Colonic mucosa (tissue), 4 donors: ENCODE measurements around the gene PPP1R1C. TPM values are rescaled to one million over a fixed set of nuclear protein-coding genes. Genes with fewer than 3 reads are reported as not detected.

Source experiments
- DNase-seq: peaks from one replicate; pipeline ENCODE4 v3.0.0-alpha.2; 2020
- H3K27ac ChIP-seq: fragments of 200-600 bp; one replicate; pipeline ENCODE4 v1.8.0; 2021
- H3K27me3 ChIP-seq: fragments of 200-600 bp; one replicate; pipeline ENCODE4 v1.8.0; 2021
- H3K36me3 ChIP-seq: fragments of 200-600 bp; one replicate; pipeline ENCODE4 v1.8.0; 2021
- H3K4me1 ChIP-seq: fragments of 200-600 bp; one replicate; pipeline ENCODE4 v1.8.0; 2021; ENCODE audit warnings: mild to moderate bottlenecking
- H3K4me3 ChIP-seq: fragments of 200-600 bp; one replicate; pipeline ENCODE4 v1.8.0; 2021
- H3K9ac ChIP-seq, 2 donors: one replicate each; pipeline ENCODE4 v1.7.0; 2013; ENCODE audit warnings: control low read depth in 2 of 2, low read depth in 2 of 2, low read length in 2 of 2
- H3K9me3 ChIP-seq: fragments of 200-600 bp; one replicate; pipeline ENCODE4 v1.8.0; 2021
- CTCF ChIP-seq: fragments of 200-600 bp; IDR thresholded peaks from one replicate; pipeline ENCODE4 v1.8.0; 2022; ENCODE audit warnings: antibody characterized with exemption, mild to moderate bottlenecking
- intact Hi-C: fragments of 100-400 bp; cut with DNase I; formaldehyde crosslinking; loops from one replicate; pipeline ENCODE4 v1.14.1; 2022
- total RNA-seq, 2 donors: library from RNA; stranded (reverse); fragmentation: NEBNext Ultra II Directional in 1 of 2; extraction: Animal tissue kit (Norgen Biotek cat#: 25700) in 1 of 2; gene quantifications; one replicate each; pipeline ENCODE4 v1.2.1, GENCODE V29; 2021
- donor health status: healthy.
- donor health status: DM: no; HTN: no; CAD: no.
- donor health status: DM: no; HTN: no; CAD: no.

Gene PPP1R1C
- total RNA-seq, 2 donors from 2014 or later = not detected

DNA sequence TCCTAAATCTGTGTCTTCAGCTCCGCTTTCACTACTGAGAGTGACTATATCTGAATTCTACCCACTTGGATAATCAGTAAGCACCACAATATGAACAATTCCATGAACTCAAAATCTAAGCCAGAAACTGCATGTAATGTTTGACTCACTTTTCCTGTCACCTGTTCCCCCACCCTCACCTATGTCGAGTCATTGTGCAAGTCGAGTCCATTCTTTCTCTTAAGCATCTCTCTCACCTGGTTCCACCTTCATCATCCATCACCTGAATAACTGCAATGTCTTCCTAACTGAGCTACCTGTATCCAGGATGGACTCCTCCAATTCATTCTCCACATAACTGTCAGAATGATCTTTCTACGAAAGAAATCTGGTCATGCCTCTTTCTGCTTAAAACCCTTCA, 58.2 kb downstream of the PPP1R1C start:
- Histone ChIP-seq H3K27ac (no peak overlapping the region), H3K4me3 (no peak overlapping the region), H3K4me1 (no peaks in the 10 kb centered on the region), H3K9ac (no peak overlapping the region), H3K36me3 (no peaks in the 10 kb centered on the region), H3K9me3 (no peaks in the 10 kb centered on the region), H3K27me3 (no peaks in the 10 kb centered on the region)
- intact Hi-C loops = no loop called here
- no peak for DNase-seq
- no peak for TF ChIP-seq CTCF

GRCh38 chr2:182047544-182047943, 61.9 kb downstream of the PPP1R1C start:
- intact Hi-C loops = no loop called here
- Histone ChIP-seq H3K4me3 (no peak overlapping the region), H3K36me3 (no peaks in the 10 kb centered on the region), H3K4me1 (no peaks in the 10 kb centered on the region), H3K9me3 (no peaks in the 10 kb centered on the region), H3K27ac (no peak overlapping the region), H3K27me3 (no peaks in the 10 kb centered on the region), H3K9ac (no peak overlapping the region)
- DNase-seq = no peak
- no peak for TF ChIP-seq CTCF

- Histone ChIP-seq H3K36me3 (no peaks in the 10 kb centered on the region), H3K27me3 (no peaks in the 10 kb centered on the region), H3K27ac (no peak overlapping the region), H3K4me3 (no peak overlapping the region), H3K9ac (no peak overlapping the region), H3K9me3 (no peaks in the 10 kb centered on the region), H3K4me1 (no peaks in the 10 kb centered on the region)
- DNase-seq = no peak
- intact Hi-C loops = no loop called here
- no peak for TF ChIP-seq CTCF
These were observed 62.4 kb downstream of the PPP1R1C start for GRCh38 chr2:182048088-182048487.

- TF ChIP-seq CTCF = no peak
- H3K9me3 ChIP-seq = no peaks in the 10 kb centered on the region
- H3K36me3 ChIP-seq = no peaks in the 10 kb centered on the region
- no peak overlapping the region for H3K9ac ChIP-seq
- no peak for DNase-seq
- H3K27ac ChIP-seq = no peak overlapping the region
- no peak overlapping the region for H3K4me3 ChIP-seq
- intact Hi-C loops = no loop called here
- no peaks in the 10 kb centered on the region for H3K27me3 ChIP-seq
- no peaks in the 10 kb centered on the region for H3K4me1 ChIP-seq
These were observed 63.0 kb downstream of the PPP1R1C start for GRCh38 chr2:182048621-182049020.

GRCh38 chr2:182049372-182050148, 63.9 kb downstream of the PPP1R1C start:
- no peak overlapping the region for H3K9ac ChIP-seq
- H3K36me3 ChIP-seq = no peaks in the 10 kb centered on the region
- no peak overlapping the region for H3K27ac ChIP-seq
- no peaks in the 10 kb centered on the region for H3K4me1 ChIP-seq
- intact Hi-C loops = no loop called here
- no peaks in the 10 kb centered on the region for H3K9me3 ChIP-seq
- no peak for TF ChIP-seq CTCF
- no peak for DNase-seq
- no peaks in the 10 kb centered on the region for H3K27me3 ChIP-seq
- no peak overlapping the region for H3K4me3 ChIP-seq
